GM12892 (cell line): ENCODE data around the gene MROH9.

Source experiments
- DNase-seq: peaks from one replicate; pipeline ENCODE4 v3.0.0; 2011; ENCODE audit not compliant: insufficient read length
- FAIRE-seq: peaks from 2 replicates; lab custom pipeline; 2011; peaks lifted over from hg19 to GRCh38; lab: Jason Lieb, UNC
- POLR2A ChIP-seq: IDR thresholded peaks from 2 replicates; pipeline ENCODE4 v1.6.1; 2011; ENCODE audit warnings: low read depth, low read length, control low read depth
- POLR2AphosphoS5 ChIP-seq: IDR thresholded peaks from 2 replicates; pipeline ENCODE4 v1.6.1; 2011; ENCODE audit warnings: low read depth, low read length, control low read depth
- TAF1 ChIP-seq: IDR thresholded peaks from 2 replicates; pipeline ENCODE4 v1.6.1; 2011; ENCODE audit warnings: low read depth, mild to moderate bottlenecking, control low read depth, low read length, borderline replicate concordance

The MROH9 gene

DNA sequence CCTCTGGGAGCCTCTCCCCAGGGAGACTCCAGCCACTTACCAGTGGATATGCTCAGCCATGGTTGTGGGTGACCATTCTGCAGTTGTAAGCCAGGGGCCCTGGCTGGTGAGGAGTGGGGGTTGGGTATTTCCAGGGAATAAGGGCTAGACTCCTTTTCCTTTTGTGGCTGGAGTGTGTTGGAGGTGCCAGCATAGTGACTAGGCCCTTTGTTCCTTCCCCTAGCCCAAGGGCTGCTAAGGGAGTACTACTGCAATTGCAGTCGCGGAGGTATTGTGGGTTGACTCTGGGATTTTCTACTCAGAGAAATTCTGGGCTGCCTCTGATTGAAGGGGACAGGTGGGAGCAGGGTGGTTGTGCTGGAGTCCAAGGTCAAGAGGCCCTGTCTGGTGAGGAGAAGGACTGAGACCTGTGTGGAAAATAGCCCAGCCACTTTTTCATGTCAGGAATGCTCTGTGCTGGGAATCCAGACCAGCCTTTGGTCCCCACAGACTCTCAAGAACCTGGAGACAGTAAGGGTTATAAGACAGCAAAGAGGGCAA lies 43.1 kb downstream of the MROH9 start:
- FAIRE-seq (no peak), DNase-seq (no peak)
- TF ChIP-seq TAF1 = no peak
- TF ChIP-seq POLR2A = no peak
- TF ChIP-seq POLR2AphosphoS5 = no peak

DNA sequence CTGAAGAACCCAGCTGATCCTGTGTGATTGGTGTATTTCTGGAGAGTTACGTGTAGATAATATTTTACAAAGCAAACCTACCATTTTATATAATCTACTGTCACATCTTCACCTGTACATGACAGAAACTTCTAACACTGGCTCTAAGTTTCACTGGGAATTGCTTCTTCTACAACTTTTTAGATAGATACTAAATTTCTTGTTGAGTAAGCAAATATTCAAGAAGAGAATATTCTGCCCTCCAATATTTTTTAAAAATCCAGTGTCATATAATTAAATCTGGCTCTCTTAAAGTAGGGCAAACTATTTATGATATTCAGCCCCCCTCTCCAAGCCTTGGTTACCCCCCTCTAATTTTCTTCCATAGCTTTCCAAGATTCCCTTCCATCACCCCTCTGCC lies 50.1 kb downstream of the MROH9 start:
- DNase-seq (no peak), FAIRE-seq (no peak)
- no peak for TF ChIP-seq TAF1

DNA sequence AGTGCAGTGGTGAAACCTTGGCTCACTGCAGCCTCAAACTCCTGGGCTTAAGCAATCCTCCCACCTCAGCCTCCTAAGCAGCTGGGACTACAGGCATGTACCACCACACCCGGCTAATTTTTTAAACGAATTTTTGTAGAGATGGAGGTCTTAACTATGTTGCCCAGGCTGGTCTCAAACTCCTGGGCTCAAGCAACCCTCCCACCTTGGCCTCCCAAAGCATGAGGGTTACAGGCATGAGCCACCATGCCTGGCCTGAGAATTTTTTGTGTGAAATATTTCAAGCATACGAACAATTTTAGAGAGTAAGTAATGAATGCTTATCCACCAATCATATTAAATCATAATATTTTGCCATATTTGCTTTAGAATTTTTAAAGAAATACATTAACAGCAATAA lies 51.6 kb downstream of the MROH9 start:
- no peak for DNase-seq
- FAIRE-seq = no peak
- TF ChIP-seq TAF1 (no peak), POLR2AphosphoS5 (no peak), POLR2A (no peak)

DNA sequence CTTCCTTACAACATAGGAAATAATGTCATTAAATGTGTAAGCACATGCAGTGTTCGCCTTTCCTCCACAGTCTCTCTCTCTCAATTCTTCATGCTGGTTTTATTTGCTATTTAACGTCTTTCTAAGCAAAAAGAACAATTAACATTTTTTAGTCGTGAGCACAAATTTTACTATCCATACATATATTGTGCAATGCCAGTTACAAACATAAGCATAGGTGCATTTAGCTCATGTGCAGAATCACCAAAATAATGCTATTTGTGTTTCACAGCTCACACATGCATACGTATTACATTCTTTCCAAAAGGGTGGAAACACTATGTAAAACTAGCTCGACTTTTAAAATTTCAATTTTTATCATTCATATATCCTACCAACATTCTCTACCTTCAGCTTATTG lies 52.1 kb downstream of the MROH9 start:
- DNase-seq (no peak), FAIRE-seq (no peak)
- TF ChIP-seq POLR2AphosphoS5 = no peak
- no peak for TF ChIP-seq TAF1
- TF ChIP-seq POLR2A = no peak

DNA sequence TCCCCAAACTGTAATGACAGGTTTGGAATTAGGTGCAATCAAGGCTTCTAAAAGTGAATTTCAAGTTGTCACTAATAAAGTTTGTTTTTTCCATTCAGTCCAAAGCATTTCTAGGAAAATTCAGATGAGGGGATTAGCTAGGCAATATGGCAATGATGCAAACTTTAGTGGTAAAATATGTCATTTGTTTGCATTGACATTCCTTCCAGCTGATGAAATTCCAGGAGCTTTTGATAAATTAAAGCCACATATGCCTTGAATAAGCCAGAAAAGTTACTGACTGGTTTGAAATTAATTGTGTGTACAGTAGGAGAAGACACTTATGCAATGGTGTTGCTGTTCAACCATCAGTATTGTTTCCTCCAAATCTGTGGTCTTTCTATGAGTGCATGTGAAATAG lies 57.8 kb downstream of the MROH9 start:
- no peak for DNase-seq
- FAIRE-seq = no peak
- TF ChIP-seq POLR2A (no peak), POLR2AphosphoS5 (no peak), TAF1 (no peak)

DNA sequence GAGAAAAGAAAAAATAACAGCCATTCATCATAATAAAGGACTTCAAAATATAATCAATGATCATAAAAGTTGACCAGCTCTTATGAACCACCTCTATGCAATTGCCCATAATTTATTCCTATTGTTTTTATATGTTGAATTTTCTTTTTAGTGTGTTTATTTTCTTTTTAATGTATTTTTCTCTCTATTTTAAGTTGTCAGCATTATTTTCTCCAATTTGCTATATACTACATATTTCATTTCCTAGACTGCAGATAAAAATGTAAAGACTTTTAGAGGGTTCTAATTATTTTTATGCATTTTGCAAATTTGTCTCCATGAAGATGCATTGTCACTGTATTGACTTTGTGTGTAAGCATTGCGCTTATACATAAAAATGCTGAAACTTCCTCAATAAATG lies 58.4 kb downstream of the MROH9 start:
- no peak for TF ChIP-seq POLR2AphosphoS5
- no peak for TF ChIP-seq POLR2A
- no peak for TF ChIP-seq TAF1
- DNase-seq = no peak
- no peak for FAIRE-seq

DNA sequence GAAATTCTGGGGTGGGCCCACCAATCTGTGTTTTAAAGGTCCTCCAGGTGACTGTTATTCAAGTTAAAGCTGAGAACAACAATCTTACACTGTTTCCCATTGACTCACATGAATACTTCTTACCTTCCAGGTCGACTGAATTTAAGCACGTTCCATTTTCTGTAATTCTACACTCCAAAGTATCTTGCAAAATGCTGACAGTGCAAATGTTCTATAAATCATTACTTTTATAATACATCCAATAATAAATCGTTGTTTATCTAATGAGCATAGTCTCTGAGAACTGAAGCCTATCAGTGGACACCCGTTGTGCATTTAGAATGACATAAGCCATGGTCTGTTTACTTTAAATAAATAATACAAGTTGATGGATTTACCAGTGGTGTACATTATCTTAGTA lies 79.5 kb downstream of the MROH9 start:
- FAIRE-seq (no peak), DNase-seq (no peak)
- TF ChIP-seq TAF1 (no peak), POLR2A (no peak), POLR2AphosphoS5 (no peak)

DNA sequence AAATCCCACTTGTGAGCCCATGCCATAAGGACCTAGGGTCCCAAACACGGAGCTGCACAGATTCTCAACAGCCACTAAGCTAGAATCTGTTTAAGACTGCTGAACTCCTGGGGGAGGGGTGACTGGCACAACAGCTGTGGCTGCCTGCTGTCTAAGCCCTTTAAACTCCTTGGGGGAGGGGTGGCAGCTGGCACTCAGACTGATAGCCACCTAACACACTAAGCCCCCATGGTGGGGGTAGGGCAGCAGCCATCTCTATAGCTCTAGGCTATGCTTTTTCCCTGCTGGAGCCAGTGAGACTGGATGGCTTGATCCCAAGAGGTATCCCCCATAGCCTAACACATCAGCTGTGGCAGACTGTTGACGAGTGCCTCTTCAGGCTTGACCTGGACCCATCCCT lies 82.1 kb downstream of the MROH9 start:
- TF ChIP-seq POLR2AphosphoS5 = no peak
- no peak for TF ChIP-seq POLR2A
- no peak for TF ChIP-seq TAF1
- DNase-seq = no peak
- no peak for FAIRE-seq

DNA sequence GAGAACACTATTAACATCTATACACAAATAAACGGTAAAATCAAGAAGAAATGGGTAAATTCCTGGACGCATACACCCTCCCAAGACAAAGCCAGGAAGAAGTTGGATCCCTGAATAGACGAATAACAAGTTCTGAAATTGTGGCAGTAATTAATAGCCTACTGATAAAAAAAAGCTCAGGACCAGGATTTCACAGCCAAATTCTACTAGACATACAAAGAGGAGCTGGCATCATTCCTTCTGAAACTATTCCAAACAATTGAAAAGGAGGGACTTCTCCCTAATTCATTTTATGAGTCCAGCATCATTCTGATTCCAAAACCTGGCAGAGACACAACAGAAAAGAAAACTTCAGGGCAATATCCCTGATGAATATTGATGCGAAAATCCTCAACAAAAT lies 84.6 kb downstream of the MROH9 start:
- FAIRE-seq = no peak
- TF ChIP-seq POLR2AphosphoS5 (no peak), POLR2A (no peak)
- DNase-seq = no peak

DNA sequence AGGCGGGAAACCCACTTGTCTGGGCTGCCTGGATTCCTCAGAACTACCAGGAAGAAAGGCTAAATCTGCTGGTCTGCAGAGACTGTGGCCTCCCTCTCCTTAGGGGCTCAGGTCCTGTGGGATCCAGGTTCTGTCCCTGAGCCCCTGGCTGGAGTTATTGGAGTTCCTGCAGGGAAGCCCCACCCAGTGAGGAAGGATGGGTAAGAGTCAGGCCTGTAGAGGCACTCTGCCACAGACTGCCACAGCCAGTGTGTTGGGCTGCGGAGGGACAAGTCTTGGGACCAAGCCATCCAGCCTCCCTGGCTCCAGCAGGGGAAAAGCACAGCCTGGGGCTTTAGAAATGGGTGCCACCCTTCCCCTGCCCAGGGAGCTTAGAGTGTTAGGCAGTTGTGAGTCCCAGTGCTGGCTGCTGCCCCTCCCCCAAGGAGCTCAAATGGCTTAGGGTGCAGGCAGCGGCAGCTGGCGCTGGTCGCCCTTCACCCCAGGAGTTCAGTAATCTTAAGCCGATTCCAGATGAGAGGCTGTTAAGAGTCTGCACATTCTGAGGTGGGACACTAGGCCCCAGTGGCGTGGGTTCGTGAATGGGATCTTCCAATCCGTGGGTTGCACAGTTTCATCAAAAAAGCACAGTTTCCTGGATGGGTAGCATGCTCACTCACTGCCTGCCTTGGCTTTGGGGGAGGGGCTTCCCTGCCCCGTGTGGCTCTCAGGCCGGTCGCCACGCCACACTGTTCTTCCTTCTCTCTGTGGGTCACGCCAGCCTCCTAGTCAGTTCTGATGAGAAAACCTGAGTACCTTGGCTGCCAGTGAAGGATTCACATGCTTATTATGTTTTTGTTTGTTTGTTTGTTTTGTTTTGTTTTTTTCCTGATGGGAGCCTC lies 97.7 kb downstream of the MROH9 start:
- DNase-seq (no peak), FAIRE-seq (no peak)
- TF ChIP-seq TAF1 (no peak), POLR2AphosphoS5 (no peak)

DNA sequence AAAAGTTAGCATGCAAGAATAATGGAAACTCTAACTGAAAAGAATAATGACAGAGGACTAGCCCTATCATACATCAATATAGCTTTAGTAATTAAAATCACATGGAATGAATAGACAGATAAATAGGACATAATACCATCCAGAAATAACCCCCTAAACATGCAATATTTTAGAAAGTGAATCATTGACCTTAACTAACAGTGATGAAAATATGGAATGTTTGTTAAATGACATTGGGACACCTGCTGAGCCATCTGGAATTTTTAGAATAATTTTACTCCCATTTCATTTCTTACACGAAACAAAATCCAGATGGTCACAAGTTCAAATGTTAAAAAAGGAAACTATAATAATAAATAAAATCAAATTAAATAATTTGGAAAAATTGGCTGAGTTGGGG lies 102.3 kb downstream of the MROH9 start:
- DNase-seq = no peak
- no peak for FAIRE-seq
- TF ChIP-seq POLR2AphosphoS5 = no peak
- TF ChIP-seq TAF1 = no peak
- no peak for TF ChIP-seq POLR2A

DNA sequence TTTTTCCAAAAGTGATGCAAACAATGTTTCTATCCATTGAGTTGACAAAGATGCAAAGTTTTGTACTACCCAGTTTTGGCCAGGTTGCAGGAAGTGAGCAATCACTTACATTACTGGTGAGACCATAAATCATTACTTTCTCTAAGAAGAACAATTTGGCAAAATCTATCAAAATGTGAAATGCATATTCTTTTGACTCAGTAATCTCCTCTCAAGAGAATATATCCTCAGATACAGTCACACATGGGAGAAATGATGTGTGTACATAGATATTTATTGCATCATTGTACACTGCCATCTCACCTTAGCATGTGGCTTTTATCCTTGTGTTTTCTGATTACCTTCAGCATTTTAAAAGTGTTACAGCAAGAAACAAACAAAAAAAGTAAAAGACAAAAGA lies 103.0 kb downstream of the MROH9 start:
- TF ChIP-seq POLR2A (no peak), TAF1 (no peak), POLR2AphosphoS5 (no peak)
- FAIRE-seq = no peak
- DNase-seq = no peak
